NCI-H526 (cell line): ENCODE measurements around the gene GDF7.

ENCODE experiments used
- DNase-seq, 2 experiments: peaks; one replicate each; lab custom pipeline; 2025; lab: John Stamatoyannopoulos, UW

Gene GDF7

GRCh38 chr2:20645301-20645701, 21.6 kb upstream of the GDF7 start:
- DNase-seq, result no peak

GRCh38 chr2:20645761-20646160, 21.2 kb upstream of the GDF7 start:
- DNase-seq, result no peak

DNA sequence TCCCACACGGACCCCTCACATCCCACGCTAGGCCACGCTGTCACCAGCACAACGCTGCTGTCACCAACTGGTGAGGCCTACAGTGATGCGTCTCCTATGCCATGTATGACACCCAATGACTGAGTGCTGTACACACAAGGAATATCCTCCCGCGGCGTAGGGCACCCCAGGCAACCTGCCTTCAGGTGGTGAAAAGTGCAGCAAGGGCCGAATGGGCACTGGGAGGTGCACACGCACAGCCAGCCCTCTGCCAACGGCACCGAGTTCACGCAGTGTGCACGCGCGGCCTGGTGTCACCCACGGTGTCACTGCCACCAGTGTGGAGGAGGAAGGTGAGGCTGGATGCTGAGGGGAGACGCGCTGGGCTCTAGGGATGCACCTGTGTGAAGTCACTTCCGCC, 20.5 kb upstream of the GDF7 start:
- no peak for DNase-seq

DNA sequence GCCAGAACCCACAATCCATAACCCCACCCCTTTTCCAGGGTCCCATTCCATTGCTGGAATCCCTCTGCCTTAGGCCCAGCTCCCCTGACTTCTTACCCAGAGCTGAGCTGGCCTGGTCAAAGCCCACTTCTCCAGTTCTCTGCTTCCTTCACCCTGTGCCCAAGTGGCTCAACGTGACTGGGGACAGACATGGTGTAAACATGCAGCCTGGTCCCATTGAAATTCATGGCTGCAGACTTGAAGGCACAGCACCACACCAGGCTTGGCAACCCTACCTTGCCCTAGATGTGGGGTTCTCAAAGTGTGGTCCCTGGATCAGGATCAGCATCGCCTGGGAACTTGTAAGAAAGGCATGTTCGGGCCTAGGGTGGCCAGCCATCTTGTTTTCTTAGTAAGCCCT, 19.7 kb upstream of the GDF7 start:
- DNase-seq, result no peak

DNA sequence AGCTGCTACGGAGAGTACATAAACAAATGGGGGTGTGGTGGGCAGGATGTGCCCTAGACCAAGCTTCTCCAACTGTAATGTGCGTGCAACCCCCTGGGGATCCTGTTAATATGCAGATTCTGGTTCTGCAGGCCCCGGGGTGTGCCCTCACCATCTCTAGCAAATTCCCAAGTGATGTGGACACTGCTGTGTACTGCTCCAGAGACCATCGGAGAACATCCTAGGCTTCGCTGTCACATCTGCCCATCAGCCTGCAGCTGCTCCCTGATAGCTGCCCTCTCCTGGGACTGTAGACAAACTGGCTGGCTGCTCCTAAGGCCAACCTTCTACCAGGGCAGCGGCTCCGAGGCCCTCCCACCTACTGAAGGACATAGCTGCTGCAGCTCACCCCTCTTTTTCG, 19.2 kb upstream of the GDF7 start:
- peak in 1 of 2 experiments; percentile 41 for DNase-seq

- no peak for DNase-seq
Observed at GRCh38 chr2:20648206-20648605, 18.7 kb upstream of the GDF7 start.

DNA sequence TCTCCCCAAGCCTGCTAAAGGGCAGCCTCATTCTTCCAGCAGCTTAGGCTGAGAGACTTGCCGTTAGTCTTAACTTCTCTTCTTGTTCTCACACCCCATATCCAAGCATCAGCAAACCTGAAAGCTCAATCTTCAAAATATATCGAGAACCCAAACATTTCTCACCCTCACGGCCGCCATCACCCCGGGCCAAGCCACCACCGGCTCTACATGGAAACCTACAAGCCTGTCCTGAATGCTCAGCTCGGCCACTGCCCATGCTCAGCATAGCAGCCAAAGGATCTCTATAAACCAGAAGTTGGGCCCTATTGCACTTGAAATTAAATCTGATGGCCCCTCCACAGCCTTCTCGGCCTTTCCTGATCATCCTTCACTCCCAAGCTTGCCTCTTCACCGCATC, 18.1 kb upstream of the GDF7 start:
- no peak for DNase-seq

GRCh38 chr2:20649576-20649975, 17.4 kb upstream of the GDF7 start:
- no peak for DNase-seq

- no peak for DNase-seq
Observed at GRCh38 chr2:20649976-20650375, 17.0 kb upstream of the GDF7 start.

- DNase-seq, result peak in 1 of 2 experiments; percentile 64
Observed at GRCh38 chr2:20650393-20650876, 16.5 kb upstream of the GDF7 start.

GRCh38 chr2:20650877-20651730, 15.8 kb upstream of the GDF7 start, which contains the start of gene HS1BP3:
Gene HS1BP3, minus strand, starts transcription at chr2:20651098. Its CDS starts 35 bp downstream, at chr2:20651063.
- DNase-seq, result peak in 1 of 2 experiments; percentile 87

GRCh38 chr2:20651731-20652099, 15.2 kb upstream of the GDF7 start:
- no peak for DNase-seq

DNA sequence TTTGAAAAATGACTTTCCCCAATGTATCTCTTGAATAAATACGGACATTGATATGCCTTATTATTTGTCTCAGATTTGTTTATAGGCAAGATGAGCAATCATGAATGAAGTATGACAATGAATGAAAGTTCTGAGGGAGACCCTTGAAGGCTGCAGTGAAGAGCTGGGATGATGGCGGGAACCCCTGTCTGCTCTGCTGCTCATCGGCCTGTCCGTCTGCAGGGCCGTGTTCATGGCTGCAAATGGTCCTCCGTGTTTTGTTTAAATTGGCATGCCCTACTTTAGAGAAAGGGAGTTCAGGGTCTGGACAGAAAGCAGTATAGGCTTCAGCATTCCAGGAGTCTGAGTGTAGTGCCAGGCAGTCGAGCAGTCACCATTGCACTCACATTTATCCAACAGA, 14.8 kb upstream of the GDF7 start:
- no peak for DNase-seq

DNA sequence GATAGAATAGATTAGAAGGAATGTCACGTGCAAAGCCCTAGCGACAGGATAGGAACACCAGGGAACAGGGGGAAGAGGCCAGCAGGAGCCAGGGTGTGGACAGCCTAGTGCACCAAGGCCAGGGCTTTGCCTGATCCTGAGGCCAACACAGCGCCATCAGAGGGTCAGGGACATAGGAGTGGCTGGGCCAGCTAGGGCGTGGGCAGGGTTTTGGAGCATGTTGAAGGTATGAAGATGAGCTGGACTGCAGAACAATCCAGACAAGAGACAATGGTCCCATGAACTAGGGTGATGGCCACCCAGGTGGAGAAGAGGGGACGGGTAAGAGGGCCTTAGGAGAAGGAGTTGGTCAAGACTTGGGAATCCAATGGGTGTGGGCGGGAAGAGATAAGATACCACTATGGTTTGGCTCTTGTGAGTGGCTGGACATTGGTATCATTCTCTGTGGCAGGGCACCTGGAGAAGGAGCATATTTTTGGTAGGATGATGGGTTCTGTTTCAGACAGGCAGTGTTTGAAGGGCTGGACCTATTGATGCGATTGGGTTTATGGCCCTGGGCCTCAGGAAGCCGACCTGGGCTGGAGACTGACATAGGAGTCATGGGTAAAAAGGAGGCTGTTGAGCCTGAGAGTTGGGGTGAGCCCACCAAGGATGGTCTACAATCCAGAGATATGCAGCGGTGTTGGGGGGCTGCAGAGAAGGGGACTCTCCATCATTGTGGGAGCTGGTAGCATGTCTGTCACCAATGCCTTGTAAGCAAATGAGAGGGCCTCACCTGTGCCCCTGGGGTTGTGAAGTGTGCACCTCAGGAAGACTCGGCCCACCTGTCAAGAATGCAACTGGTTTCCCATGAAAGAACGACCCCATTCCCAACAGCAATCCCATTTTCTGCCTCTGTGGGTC, 14.0 kb upstream of the GDF7 start:
- no peak for DNase-seq

DNA sequence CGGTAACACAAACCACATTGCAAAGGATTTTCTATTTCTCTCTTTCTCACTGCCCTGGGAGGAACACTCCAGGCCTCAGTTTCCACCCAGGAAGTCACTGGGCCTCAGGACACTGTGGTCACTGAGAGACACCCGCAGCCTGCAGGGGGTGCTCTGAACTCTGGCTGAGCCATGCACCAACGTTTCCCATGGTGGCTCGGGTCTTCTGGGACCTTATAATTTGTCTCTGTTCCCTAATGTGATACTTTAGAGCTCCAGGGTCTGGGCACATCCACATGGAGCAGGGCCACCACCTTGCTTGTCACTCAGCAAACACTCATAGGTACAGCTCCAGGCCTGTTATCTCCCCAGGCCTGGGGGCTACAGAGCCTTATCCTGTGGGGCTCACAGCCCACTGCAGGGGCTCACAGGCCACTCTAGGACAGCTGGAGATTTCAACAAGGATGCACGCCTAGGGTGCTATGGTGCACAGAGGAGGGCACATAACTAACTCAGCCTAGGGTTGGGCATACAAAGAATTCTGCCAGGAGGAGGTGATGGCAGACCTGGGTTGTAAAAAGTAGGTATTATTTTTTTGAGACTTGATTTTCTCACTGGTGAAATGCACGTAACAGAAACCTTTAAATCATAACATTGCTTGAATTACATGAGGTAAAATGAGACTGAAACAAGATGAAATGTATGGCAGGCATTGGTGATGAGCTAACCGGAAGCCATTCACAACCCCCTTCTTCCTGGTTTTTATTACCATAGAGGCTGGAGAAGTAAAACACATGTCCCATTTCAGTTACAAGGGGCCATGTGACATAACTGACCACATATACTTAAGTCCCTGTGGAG, 13.0 kb upstream of the GDF7 start:
- no peak for DNase-seq

DNA sequence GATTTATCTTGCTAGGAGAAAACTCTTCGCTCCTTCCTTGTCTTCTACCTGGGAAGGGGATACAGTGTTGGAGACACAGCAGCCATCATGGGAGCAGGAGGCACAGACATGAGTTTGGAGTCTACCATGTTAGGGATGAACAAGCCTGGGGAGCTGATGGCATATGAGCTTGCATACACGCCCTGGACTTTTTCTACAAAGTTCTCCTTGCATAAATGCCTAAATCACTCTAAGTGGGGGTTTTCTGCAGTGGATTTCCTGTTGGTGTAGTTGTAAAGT, 12.5 kb upstream of the GDF7 start:
- DNase-seq, result no peak

DNA sequence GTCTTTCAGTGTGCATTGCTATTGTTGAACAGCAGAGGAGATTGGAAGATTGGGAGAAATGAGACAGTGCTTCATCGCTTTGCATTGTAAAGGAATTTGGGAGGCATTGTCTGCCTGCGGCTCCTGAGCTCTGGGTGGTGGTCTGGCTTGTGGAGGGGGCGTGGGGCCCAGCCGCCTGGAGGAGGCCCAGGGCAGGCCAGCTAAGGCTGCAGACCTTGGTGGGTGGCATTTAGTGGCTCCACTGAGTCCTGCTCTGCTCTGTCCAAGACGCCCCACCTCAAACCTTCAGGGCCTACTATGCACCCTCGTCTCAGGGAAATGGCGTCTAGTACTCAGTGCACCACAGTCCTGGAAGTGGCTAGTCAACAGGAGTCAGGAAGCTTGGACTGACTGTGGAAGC, 10.4 kb upstream of the GDF7 start:
- no peak for DNase-seq

- DNase-seq, result no peak
Observed at GRCh38 chr2:20657522-20658235, 9.3 kb upstream of the GDF7 start.

- DNase-seq, result no peak
Observed at GRCh38 chr2:20660506-20661420, 6.2 kb upstream of the GDF7 start.
